ENCODE data around the gene BCAT1.
"Not testable (repeated sequence)": the region's sequence is repeated elsewhere in the genome, so short reads cannot be mapped to it uniquely, and the experiment has no call there.

The BCAT1 gene

DNA sequence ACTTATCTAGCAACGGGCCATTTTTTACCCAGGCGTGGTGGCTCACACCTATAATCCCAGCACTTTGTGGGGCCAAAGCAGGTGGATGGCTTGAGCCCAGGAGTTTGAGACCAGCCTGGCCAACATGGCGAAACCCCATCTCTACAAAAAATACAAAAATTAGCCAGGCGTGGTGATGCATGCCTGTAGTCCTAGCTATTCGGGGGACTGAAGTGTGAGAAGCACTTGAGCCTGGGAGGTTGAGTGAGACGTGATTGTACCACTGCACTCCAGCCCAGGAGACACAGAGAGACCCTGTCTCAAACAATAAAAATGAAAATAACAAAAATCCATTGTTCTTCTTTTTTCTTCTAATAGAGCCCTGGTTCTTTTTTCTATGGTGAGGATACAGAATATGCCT is 7.5 kb upstream of the BCAT1 start:
- DNase-seq: not testable (repeated sequence)

GRCh38 chr12:24955853-24956252 is 7.0 kb upstream of the BCAT1 start:
- no peak for DNase-seq

- no peak for DNase-seq
Observed at GRCh38 chr12:24955389-24955788, 6.5 kb upstream of the BCAT1 start.

DNA sequence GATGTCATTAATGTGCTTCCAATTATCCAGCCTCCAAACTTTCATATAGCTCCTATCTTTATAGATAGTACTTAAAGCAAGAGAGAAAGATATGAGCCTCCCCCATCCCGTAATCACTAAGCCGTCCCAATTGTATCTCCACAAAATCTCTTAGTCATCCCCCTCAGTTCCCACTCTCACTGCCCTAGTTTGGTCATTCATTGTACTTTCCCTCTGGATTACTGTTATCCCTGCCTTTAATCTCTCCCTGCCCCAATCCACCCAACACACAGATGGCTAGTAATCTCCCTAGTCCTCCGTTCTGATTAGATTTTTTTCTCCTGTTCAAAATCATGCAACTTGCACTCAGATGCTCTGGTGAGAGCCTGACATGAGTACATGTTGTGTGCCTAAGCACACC is 5.4 kb upstream of the BCAT1 start:
- DNase-seq: no peak

- no peak for DNase-seq
Observed at GRCh38 chr12:24952389-24952788, 3.5 kb upstream of the BCAT1 start.

- no peak for DNase-seq
Observed at GRCh38 chr12:24950231-24950834, 1.4 kb upstream of the BCAT1 start.

- DNase-seq: peak; percentile 66
Observed at GRCh38 chr12:24948420-24948756, 513 bp downstream of the BCAT1 start.

- no peak for DNase-seq
Observed at GRCh38 chr12:24947541-24948419, 1.1 kb downstream of the BCAT1 start.

DNA sequence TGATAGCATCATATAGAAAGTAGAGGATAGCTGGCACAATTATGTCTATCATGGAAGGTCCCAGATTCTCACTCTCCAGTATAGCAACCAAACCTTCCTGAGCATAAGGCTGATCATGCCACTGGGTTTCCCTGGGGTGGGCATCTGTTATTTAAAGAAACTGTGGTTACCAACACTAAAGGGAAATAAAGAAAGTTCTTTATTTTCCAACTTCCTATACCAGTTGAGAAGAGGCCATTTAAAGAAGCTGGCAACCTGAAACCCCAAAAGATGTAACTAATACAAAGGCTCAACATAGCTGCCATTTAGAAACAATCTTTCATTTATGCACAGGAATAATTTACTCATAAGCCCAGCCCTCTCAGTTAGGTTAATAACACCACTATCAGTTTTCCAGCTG is 3.1 kb downstream of the BCAT1 start:
- DNase-seq: no peak

DNA sequence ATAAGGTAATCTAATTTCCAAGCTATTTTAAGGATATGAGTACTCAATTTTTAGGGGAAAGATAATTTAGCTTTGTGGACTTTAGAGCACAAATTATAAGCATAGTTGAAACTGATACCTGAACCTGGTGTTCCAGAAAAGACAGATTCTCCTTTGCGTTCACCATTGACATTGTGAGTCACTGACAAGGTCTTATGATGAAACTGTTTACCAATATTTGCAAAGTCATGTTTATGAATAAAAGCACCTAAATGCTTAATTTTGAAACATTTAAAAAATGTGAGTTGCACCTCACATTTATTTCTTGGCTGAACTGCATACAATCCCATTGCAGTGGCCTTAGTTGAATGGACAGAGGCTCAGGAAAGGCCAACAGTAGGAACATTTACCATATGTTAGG is 3.9 kb downstream of the BCAT1 start:
- DNase-seq: no peak

DNA sequence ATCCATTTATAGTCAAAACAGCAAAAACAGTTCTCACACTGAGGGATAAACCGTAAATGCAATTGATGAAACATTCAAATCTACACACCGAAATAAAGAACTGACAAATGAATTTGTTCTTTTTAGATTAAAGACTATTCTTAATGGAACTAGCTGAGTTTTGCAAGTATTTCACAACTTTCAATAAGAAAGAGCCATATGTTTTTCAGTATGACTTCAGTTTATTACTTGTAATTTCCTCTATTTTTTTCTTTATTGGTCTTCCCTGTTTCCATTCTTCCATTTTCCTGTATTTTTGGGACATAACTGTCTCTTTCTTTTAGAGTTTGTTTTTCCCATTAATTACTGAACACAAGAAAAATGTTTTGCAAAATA is 4.3 kb downstream of the BCAT1 start:
- no peak for DNase-seq

DNA sequence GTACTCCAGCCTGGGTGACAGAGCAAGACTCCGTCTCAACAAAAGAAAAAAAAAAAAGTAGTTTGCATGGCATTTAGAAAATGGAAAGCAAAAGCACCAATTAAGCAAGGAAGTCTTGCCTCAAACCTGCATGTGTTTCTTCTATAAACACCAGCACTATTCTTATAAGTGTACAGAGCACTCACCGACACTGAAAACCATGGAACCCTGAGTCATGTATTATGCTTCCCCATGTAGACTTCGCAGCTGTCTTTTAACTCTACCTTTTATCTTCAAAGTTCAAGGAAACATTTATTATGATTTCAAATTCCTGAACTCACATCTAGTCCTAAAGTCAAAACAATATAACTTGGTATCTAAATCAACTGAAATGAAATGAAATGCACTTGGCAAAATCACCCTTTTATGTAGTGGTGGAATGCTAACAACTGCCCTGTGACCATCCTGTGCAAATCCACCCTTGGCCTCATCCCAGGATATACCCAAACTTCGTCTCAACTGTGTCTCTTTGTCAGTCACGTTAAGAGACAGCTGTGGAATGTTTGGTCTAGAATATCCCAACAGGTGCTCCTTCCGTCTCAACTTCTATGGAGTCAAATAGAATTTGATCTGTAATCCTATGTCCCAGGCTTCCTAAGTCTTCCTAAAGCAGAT is 4.8 kb downstream of the BCAT1 start:
- DNase-seq: peak; percentile 48

DNA sequence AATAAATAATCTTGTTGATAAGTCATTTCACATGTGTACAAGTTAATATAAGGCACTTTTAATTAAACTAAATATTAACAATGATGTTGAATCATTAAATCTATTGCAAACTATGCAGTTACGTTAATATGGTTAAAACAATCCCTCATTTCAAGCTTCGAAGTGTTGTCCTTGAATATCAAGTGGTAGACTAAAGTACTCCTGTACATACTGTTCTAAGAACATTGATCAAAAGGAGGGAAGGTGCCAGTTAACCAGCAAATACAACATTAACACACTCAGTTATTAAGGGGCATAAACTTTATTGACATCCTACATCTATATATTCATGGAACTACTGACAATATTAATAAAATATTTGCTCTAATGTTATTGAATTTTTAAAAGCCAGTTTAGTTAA is 8.7 kb downstream of the BCAT1 start:
- no peak for DNase-seq

DNA sequence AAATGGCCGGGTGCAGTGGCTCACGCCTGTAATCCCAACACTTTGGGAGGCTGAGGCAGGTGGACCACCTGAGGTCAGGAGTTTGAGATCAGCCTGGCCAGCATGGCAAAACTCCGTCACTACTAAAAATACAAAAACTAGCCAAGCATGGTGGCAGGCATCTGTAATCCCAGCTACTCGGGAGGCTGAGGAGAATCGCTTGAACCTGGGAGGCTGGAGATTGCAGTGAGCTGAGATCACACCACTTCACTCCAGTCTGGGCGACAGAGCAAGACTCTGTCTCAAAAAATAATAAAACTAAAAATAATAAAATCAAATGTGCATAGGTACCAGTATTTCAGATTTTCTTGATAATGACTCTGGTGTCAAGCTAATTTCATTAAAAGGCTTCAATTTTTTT is 9.3 kb downstream of the BCAT1 start:
- DNase-seq: not testable (repeated sequence)

DNA sequence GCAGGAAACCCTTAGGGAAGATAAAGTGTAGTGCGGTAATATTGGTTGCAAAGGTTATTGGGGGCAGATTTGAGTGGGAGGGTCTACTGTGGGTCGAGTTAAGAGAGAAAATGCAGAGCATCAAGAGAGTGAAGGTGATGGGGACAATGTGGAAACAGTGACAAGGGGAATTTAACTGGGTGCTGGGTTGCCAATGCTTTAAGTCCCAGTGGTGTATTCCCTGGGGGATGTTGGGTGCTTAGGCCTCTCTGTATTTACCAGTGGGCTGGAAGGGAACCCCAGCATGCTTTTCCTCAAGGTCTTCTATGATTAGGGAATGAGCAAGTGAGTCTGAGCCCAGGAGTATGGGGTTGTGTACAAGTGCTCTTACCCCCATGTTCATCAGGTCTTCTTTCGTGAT is 10.6 kb downstream of the BCAT1 start:
- DNase-seq: no peak

- no peak for DNase-seq
Observed at GRCh38 chr12:24937553-24938244, 11.2 kb downstream of the BCAT1 start.

DNA sequence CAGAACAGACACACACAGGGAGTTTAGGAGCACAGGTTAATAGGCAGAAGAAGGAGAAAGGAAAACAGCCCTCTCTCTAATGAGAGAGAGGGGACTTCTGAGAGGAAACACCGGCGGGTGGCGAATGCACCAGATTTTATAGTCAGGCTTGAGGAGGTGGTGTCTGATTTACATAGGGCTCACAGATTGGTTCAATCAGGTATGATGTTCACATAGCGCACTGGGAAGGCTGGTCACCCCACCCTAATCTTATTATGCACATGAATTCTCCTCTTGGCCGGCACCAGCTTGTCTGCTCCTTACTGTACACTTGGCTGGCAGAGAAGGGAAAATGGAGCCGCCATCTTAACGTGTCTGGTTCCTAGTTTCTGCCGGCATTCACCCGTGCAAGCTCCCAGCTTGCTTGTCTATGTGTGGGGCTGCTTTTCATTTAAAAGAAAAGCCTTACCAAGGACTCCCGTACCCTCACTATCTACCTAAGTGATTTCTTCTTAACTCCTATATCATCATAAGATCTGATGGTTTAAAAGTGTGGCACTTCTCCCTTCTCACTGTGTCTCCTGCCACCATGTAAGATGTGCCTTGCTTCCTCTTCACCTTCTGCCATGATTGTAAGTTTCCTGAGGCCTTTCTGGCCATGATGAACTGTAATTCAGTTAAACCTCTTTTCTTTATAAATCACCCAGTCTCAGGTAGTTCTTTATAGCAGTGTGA is 15.1 kb downstream of the BCAT1 start:
- no peak for DNase-seq

GRCh38 chr12:24931666-24932405 is 17.1 kb downstream of the BCAT1 start:
- DNase-seq: peak; percentile 32

DNA sequence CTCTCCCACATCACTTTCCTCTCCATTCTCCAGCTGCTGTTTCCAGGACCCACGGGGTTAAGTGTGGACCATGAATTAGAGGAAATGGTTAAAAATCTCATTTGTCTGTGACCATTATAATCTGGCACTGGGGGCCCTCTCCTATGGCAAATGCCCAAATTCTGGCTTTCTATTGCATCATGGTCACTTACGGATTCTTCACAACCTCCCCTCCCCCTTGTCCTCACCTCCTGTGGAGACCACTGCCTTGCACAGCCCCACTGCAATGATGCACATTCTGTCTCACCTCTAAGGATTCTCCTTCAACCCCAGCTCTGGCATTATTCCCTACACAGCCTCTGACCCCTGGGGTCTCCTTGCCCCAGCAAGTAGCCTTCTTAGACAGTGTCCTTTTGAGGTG is 18.9 kb downstream of the BCAT1 start:
- no peak for DNase-seq

DNA sequence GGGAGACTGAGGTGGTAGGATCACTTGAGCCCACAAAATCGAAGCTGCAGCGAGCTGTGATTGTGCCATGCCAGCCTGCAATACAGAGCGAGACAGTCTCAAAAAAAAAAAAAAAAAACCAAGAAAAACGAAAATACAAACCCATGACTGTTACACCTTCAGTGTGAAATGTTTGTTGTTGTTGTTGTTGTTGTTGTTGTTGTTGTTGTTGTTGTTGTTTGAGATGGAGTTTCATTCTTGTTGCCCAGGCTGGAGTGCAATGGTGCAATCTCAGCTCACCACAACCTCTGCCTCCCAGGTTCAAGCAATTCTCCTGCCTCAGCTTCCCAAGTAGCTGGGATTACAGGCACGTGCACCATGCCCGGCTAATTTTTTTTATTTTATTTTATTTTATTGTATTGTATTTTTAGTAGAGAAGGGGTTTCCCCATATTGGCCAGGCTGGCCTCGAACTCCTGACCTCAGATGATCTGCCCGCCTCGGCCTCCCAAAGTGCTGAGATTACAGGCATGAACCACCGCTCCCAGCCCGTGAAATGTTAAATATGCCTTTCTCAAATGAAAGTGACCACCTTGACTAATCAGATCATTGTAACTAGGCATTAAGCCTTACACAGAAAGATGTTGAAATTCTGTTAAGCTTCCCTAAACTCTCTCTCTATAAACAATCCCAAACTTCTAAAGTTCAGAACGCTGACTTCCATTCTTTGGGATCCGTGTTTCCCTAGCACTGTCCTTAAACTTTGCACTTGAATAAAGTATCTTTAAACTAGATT is 20.2 kb downstream of the BCAT1 start:
- not testable (repeated sequence) for DNase-seq

DNA sequence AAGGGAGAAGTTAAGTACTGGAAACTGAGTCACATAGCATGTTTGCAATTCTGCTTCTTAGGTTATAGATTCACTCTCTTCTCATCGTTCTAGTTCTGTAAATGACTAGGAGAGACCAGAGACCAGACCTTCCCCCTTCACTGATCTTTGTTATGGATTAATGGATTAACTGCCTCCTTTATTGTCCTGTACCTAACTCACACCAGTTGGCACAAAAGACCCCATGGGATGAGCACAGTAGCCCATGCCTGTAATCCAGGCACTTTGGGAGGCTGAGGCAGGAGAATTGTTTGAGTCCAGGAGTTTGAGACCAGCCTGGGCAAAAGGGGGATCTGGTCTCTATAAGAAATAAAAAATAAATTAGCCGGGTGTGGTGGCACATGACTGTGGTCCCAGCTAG is 20.8 kb downstream of the BCAT1 start:
- DNase-seq: no peak

Measured in femur (tissue), 1 donor.